Stimulated activated naive CD8-positive, alpha-beta T cell treated with anti-CD3 and anti-CD28 coated beads, Interleukin-15, Interleukin-2, amounts not matched to agents 100 ng/mL and 50 ng/mL, for 24 hours (primary cell): ENCODE results near the gene PCDHGA4.
"Not testable (repeated sequence)": the region's sequence is repeated elsewhere in the genome, so short reads cannot be mapped to it uniquely, and the experiment has no call there.

Experiments
- H3K27ac Mint-ChIP-seq: one replicate; pipeline ENCODE4 v1.8.0; 2021; ENCODE audit warnings: mild to moderate bottlenecking, mixed read lengths
- H3K27me3 Mint-ChIP-seq: one replicate; pipeline ENCODE4 v1.8.0; 2021; ENCODE audit warnings: mixed read lengths
- H3K36me3 Mint-ChIP-seq: one replicate; pipeline ENCODE4 v1.8.0; 2021; ENCODE audit warnings: low read depth, mixed read lengths
- H3K4me1 Mint-ChIP-seq: one replicate; pipeline ENCODE4 v1.8.0; 2021; ENCODE audit warnings: low read depth, mixed read lengths
- H3K4me3 Mint-ChIP-seq: one replicate; pipeline ENCODE4 v1.8.0; 2021; ENCODE audit warnings: mild to moderate bottlenecking, mixed read lengths
- H3K9me3 Mint-ChIP-seq: one replicate; pipeline ENCODE4 v1.8.0; 2021; ENCODE audit warnings: mixed read lengths

Gene PCDHGA4

DNA sequence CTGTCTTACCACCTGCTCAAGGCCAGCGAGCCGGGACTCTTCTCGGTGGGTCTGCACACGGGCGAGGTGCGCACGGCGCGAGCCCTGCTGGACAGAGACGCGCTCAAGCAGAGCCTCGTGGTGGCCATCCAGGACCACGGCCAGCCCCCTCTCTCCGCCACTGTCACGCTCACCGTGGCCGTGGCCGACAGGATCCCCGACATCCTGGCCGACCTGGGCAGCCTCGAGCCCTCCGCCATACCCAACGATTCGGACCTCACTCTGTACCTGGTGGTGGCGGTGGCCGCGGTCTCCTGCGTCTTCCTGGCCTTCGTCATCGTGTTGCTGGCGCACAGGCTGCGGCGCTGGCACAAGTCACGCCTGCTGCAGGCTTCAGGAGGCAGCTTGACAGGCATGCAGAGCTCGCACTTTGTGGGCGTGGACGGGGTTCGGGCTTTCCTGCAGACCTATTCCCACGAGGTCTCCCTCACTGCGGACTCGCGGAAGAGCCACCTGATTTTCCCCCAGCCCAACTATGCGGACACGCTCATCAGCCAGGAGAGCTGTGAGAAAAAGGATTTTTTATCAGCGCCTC, 14.0 kb upstream of the PCDHGA4 start:
- not testable (repeated sequence) for H3K27ac Mint-ChIP-seq, H3K4me3 Mint-ChIP-seq, H3K4me1 Mint-ChIP-seq
- Mint-ChIP-seq H3K36me3 (peaks cover 31% of the 10 kb centered on the region), H3K9me3 (peaks cover 39% of the 10 kb centered on the region), H3K27me3 (peaks cover 87% of the 10 kb centered on the region)

DNA sequence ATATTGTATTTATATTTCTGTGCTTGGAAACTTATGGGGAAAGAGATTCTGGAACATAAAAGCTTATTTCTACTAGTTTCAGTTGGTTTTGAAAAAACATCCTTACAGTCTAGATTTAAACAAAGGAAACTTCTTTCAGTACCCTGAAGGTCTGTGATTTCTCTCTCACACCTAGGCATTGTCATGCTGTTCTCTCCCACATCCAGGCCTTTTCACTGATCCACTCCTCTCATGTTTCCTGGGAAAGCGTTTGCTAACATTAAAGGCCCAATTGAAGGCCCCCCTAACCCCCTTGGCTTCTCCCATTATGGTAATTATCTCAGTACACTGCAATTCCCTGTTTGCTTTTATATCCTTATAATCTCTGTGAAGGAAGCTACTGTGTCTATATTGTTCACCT, 12.0 kb upstream of the PCDHGA4 start:
- no peak overlapping the region for H3K27ac Mint-ChIP-seq
- H3K4me1 Mint-ChIP-seq = no peaks in the 10 kb centered on the region
- peaks cover 40% of the 10 kb centered on the region for H3K9me3 Mint-ChIP-seq
- peaks cover 83% of the 10 kb centered on the region for H3K27me3 Mint-ChIP-seq
- H3K4me3 Mint-ChIP-seq = no peak overlapping the region
- H3K36me3 Mint-ChIP-seq = peaks cover 32% of the 10 kb centered on the region

DNA sequence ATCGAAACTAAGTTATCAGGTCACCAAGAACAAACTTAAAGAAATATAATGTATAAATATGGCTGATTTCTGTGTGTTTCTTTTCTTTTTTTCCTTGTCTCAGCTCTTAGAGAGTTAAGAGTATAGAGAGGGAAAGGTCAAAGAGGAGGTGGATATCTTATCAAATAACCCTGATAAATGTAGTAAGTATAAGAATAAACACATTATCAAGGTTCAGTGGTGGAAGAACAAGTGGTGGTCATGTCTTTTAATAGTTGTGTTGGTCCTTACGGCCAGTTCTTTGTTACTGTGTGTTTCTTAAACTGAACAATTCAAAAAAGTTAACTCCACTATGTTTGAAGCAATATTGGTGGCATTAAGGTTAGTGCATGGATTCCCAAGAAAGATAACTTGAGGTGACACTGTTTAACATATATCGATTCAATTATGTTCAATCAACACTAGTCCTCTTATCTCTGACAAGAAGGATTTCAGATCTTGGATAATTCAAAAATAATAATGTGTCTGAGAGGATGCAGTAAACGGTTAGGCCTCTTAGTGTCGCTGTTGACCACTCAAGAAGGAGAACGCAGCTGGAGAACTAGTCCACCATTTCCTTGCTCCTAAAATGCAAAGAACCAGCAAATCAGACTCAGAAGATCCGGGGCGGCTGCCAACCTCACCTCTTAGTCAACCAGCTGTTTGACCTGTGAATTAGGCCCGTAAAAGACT, 11.4 kb upstream of the PCDHGA4 start, which contains the start of gene PCDHGA3:
Gene PCDHGA3 (plus strand): TSS at position 588 of the 711 bp plus-strand sequence. CDS start 205 bp downstream, outside the sequence.
- peaks cover 81% of the 10 kb centered on the region for H3K27me3 Mint-ChIP-seq
- H3K9me3 Mint-ChIP-seq = peaks cover 34% of the 10 kb centered on the region
- no peak within 1 kb of the TSS for H3K27ac Mint-ChIP-seq
- peak within 1 kb of the TSS; percentile 39 for H3K4me3 Mint-ChIP-seq
- no peaks in the 10 kb centered on the region for H3K4me1 Mint-ChIP-seq
- H3K36me3 Mint-ChIP-seq = peaks cover 26% of the 10 kb centered on the region

DNA sequence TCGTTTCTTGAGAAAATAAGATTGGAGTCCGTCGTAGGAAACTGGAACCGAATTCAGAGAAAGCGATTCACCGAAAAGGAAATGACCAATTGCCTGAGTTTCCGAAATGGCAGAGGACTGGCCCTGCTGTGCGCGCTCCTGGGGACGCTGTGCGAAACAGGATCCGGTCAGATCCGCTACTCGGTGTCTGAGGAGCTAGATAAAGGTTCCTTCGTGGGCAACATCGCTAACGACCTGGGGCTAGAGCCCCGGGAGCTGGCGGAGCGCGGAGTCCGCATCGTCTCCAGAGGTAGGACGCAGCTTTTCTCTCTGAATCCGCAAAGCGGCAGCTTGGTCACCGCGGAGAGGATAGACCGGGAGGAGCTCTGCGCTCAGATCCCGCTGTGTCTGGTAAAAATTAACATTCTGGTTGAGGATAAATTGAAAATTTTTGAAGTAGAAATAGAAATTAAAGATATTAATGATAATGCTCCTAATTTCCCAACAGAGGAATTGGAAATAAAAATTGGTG, 10.8 kb upstream of the PCDHGA4 start:
- peaks cover 22% of the 10 kb centered on the region for H3K36me3 Mint-ChIP-seq
- H3K4me1 Mint-ChIP-seq = no peaks in the 10 kb centered on the region
- peak overlapping the region; percentile 39 for H3K4me3 Mint-ChIP-seq
- no peak overlapping the region for H3K27ac Mint-ChIP-seq
- H3K27me3 Mint-ChIP-seq = peaks cover 81% of the 10 kb centered on the region
- H3K9me3 Mint-ChIP-seq = peaks cover 38% of the 10 kb centered on the region

DNA sequence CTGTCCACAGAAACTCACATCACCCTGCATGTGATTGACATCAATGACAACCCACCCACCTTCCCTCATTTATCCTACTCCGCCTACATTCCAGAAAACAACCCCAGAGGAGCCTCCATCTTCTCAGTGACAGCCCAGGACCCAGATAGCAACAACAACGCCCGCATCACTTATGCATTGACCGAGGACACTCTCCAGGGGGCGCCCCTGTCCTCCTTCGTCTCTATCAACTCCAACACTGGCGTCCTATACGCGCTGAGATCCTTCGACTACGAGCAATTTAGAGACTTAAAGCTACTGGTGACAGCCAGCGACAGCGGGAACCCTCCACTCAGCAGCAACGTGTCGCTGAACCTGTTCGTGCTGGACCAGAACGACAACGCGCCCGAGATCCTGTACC, 9.5 kb upstream of the PCDHGA4 start:
- H3K4me1 Mint-ChIP-seq = no peaks in the 10 kb centered on the region
- H3K9me3 Mint-ChIP-seq = peaks cover 35% of the 10 kb centered on the region
- no peak overlapping the region for H3K27ac Mint-ChIP-seq
- H3K4me3 Mint-ChIP-seq = no peak overlapping the region
- peaks cover 20% of the 10 kb centered on the region for H3K36me3 Mint-ChIP-seq
- H3K27me3 Mint-ChIP-seq = peaks cover 81% of the 10 kb centered on the region

DNA sequence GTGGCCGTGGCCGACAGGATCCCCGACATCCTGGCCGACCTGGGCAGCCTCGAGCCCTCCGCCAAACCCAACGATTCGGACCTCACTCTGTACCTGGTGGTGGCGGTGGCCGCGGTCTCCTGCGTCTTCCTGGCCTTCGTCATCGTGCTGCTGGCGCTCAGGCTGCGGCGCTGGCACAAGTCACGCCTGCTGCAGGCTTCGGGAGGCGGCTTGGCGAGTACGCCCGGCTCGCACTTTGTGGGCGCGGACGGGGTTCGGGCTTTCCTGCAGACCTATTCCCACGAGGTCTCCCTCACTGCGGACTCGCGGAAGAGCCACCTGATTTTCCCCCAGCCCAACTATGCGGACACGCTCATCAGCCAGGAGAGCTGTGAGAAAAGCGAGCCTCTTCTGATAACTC, 8.8 kb upstream of the PCDHGA4 start:
- peaks cover 21% of the 10 kb centered on the region for H3K36me3 Mint-ChIP-seq
- H3K4me3 Mint-ChIP-seq, H3K27ac Mint-ChIP-seq, H3K4me1 Mint-ChIP-seq: not testable (repeated sequence)
- peaks cover 38% of the 10 kb centered on the region for H3K9me3 Mint-ChIP-seq
- H3K27me3 Mint-ChIP-seq = peaks cover 84% of the 10 kb centered on the region

DNA sequence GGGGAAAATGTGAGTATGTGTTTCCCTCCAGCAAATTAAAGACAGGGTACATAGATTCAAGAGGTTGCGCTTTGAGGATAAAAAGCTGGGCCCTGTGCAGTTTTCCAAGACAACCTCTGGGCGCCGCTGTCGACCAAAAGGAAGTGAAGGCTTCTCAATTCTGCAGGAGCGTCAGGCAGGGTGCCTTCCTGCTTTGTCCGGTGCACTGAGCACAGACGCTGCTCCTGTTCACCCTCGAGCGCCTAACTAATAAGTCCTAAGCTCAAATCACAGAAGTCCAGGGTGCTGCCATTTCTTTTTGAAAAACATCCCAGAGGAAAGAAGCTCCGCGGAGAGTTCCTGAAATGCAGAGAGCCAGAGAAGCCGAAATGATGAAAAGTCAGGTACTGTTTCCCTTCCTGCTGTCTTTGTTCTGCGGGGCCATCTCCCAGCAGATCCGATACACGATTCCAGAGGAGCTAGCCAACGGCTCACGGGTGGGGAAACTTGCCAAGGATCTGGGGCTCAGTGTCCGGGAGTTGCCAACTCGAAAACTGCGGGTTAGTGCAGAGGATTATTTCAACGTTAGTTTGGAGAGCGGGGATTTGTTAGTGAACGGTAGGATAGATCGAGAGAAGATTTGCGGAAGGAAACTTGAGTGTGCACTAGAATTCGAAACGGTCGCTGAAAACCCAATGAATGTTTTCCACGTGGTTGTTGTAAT, 4.8 kb upstream of the PCDHGA4 start, which contains the start of gene PCDHGB1:
Gene PCDHGB1 (plus strand): TSS at position 183 of the 703 bp plus-strand sequence. CDS start 162 bp downstream, at position 345.
- H3K4me1 Mint-ChIP-seq = no peaks in the 10 kb centered on the region
- H3K4me3 Mint-ChIP-seq = no peak within 1 kb of the TSS
- H3K9me3 Mint-ChIP-seq = peaks cover 29% of the 10 kb centered on the region
- H3K36me3 Mint-ChIP-seq = peaks cover 23% of the 10 kb centered on the region
- peaks cover 77% of the 10 kb centered on the region for H3K27me3 Mint-ChIP-seq
- H3K27ac Mint-ChIP-seq = no peak within 1 kb of the TSS

DNA sequence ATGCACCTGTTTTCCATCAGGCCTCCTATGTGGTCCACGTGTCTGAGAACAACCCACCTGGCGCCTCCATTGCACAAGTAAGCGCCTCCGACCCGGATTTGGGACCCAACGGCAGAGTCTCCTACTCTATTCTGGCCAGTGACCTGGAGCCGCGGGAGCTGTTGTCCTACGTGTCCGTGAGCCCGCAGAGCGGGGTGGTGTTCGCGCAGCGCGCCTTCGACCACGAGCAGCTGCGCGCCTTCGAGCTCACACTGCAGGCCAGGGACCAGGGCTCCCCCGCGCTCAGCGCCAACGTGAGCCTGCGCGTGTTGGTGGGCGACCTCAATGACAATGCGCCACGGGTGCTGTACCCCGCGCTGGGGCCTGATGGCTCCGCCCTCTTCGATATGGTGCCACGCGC, 3.2 kb upstream of the PCDHGA4 start:
- Mint-ChIP-seq H3K9me3 (peaks cover 30% of the 10 kb centered on the region), H3K36me3 (peaks cover 20% of the 10 kb centered on the region), H3K27me3 (peaks cover 80% of the 10 kb centered on the region), H3K27ac (no peak overlapping the region), H3K4me1 (no peaks in the 10 kb centered on the region), H3K4me3 (no peak overlapping the region)

DNA sequence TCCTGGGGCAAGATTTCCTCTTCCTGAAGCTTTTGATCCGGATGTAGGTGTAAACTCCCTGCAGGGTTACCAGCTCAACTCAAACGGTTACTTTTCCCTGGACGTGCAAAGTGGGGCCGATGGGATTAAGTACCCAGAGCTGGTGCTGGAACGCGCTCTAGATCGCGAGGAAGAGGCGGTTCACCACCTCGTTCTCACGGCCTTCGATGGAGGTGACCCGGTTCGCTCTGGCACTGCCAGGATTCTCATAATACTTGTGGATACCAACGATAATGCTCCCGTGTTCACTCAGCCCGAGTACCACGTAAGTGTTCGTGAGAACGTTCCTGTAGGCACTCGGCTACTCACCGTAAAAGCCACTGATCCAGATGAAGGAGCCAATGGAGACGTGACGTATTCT, 820 bp downstream of the PCDHGA4 start:
- Mint-ChIP-seq H3K27me3 (peaks cover 77% of the 10 kb centered on the region), H3K27ac (no peak overlapping the region), H3K4me3 (no peak overlapping the region), H3K9me3 (peaks cover 28% of the 10 kb centered on the region), H3K36me3 (peaks cover 24% of the 10 kb centered on the region), H3K4me1 (no peaks in the 10 kb centered on the region)

DNA sequence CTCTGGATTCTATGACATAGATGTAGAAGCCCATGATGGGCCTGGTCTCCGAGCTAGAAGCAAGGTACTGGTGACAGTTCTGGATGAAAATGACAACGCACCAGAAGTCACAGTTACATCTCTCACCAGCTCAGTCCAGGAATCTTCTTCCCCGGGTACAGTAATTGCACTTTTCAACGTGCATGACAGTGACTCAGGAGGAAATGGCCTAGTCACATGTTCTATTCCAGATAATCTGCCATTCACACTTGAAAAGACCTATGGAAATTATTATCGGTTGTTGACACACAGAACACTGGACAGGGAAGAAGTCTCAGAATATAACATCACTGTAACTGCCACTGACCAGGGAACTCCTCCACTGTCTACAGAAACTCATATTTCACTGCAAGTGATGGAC, 1.3 kb downstream of the PCDHGA4 start:
- Mint-ChIP-seq H3K27me3 (peaks cover 77% of the 10 kb centered on the region), H3K36me3 (peaks cover 29% of the 10 kb centered on the region), H3K4me3 (no peak overlapping the region), H3K4me1 (no peaks in the 10 kb centered on the region), H3K27ac (no peak overlapping the region), H3K9me3 (peaks cover 30% of the 10 kb centered on the region)

DNA sequence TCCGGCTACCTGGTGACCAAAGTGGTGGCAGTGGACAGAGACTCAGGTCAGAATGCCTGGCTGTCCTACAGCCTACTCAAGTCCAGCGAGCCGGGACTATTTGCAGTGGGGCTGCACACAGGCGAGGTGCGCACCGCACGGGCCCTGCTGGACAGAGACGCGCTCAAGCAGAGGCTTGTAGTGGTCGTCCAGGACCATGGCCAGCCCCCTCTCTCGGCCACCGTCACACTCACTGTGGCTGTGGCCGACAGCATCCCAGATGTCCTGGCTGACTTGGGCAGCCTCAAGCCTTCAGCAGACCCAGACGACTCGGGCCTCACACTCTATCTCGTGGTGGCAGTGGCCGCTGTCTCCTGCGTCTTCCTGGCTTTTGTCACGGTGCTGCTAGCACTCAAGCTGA, 2.1 kb downstream of the PCDHGA4 start:
- Mint-ChIP-seq H3K27me3 (peaks cover 79% of the 10 kb centered on the region), H3K4me3 (no peak overlapping the region), H3K27ac (no peak overlapping the region), H3K9me3 (peaks cover 33% of the 10 kb centered on the region), H3K4me1 (no peaks in the 10 kb centered on the region), H3K36me3 (peaks cover 33% of the 10 kb centered on the region)

DNA sequence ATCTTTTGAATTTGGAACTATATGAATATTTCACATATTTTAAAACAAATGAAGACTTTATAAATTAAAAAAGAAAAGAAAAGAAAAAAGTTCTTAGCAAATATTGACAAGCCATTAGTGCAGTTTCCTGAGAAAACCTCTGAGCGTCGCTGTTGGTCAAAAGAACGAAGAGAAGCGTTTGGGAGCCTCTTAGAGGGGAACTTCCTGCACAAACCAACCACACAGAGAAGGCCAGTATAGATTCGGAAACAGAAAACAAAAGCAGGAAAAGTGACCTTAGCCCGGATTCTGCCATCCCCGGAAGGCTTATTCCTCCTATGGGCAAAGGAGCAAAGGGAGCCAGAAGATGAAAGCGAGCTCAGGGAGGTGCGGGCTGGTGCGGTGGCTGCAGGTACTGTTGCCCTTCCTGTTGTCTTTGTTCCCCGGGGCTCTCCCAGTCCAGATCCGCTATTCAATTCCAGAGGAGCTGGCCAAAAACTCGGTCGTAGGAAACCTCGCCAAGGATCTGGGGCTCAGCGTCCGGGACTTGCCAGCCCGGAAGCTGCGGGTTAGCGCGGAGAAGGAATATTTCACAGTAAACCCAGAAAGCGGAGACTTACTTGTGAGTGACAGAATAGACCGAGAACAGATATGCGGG, 5.1 kb downstream of the PCDHGA4 start, which contains the start of gene PCDHGB2:
Gene PCDHGB2 (plus strand): TSS at position 205 of the 637 bp plus-strand sequence. CDS start 142 bp downstream, at position 347.
- Mint-ChIP-seq H3K4me3 (peak within 1 kb of the TSS; percentile 77), H3K36me3 (peaks cover 35% of the 10 kb centered on the region), H3K4me1 (no peaks in the 10 kb centered on the region), H3K9me3 (peaks cover 44% of the 10 kb centered on the region), H3K27ac (peak within 1 kb of the TSS; percentile 61), H3K27me3 (peaks cover 83% of the 10 kb centered on the region)

DNA sequence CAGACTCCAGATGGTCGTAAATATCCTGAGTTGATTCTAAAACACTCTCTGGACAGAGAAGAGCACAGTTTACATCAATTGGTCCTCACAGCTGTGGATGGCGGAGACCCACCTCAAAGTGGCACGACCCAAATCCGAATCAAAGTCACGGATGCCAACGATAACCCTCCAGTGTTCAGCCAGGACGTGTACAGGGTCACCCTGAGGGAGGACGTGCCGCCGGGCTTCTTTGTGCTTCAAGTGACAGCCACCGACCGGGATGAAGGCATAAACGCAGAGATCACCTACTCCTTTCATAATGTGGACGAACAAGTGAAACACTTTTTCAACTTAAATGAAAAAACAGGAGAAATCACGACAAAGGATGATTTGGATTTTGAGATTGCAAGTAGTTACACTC, 5.9 kb downstream of the PCDHGA4 start:
- H3K36me3 Mint-ChIP-seq = peaks cover 41% of the 10 kb centered on the region
- peak overlapping the region; percentile 61 for H3K27ac Mint-ChIP-seq
- peaks cover 86% of the 10 kb centered on the region for H3K27me3 Mint-ChIP-seq
- no peak overlapping the region for H3K4me3 Mint-ChIP-seq
- H3K9me3 Mint-ChIP-seq = peaks cover 51% of the 10 kb centered on the region
- H3K4me1 Mint-ChIP-seq = no peaks in the 10 kb centered on the region

DNA sequence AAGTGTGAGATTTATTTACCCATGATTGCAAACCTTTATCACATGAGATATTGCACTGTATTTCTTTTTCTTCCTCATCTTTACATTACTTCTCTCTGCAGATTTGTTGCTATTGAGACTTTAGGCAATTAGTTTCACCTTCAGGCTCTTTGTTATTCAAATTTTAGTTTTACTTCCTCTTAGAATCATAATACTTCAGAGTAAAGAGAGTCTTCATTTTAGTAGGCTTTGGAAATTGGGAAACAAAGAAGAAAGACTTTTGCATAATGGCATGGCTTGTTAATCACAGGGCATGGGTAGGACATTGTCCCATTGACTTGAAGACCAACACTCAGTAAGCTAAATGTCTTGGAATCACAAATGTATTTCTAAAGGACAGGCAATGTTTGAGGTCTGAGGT, 7.9 kb downstream of the PCDHGA4 start:
- peaks cover 37% of the 10 kb centered on the region for H3K36me3 Mint-ChIP-seq

More for the DNA sequence above, 7.9 kb downstream of the PCDHGA4 start:
- H3K27ac Mint-ChIP-seq = no peak overlapping the region
- H3K27me3 Mint-ChIP-seq = peaks cover 86% of the 10 kb centered on the region
- H3K9me3 Mint-ChIP-seq = peaks cover 46% of the 10 kb centered on the region
- H3K4me3 Mint-ChIP-seq = no peak overlapping the region
- H3K4me1 Mint-ChIP-seq = no peaks in the 10 kb centered on the region
